CD1c-positive myeloid dendritic cell (primary cell): ENCODE measurements around the gene CLDN18.

Experiments
- DNase-seq: peaks from one replicate; pipeline ENCODE4 v3.0.0-alpha.2; 2016; ENCODE audit errors: extremely low spot score

The CLDN18 gene

GRCh38 chr3:138062626-138063025 lies 52.7 kb downstream of the CLDN18 start:
- no peak for DNase-seq

GRCh38 chr3:138063416-138063815 lies 53.5 kb downstream of the CLDN18 start:
- DNase-seq: no peak

- DNase-seq: no peak
These were observed 56.0 kb downstream of the CLDN18 start for GRCh38 chr3:138065949-138066348.

- DNase-seq: no peak
These were observed 56.4 kb downstream of the CLDN18 start for GRCh38 chr3:138066383-138066782.

- DNase-seq: no peak
These were observed 57.0 kb downstream of the CLDN18 start for GRCh38 chr3:138066972-138067371.

- no peak for DNase-seq
These were observed 58.1 kb downstream of the CLDN18 start for GRCh38 chr3:138068046-138068445.

GRCh38 chr3:138068579-138069174 lies 58.7 kb downstream of the CLDN18 start:
- DNase-seq: peak; percentile 84

GRCh38 chr3:138070006-138070405 lies 60.0 kb downstream of the CLDN18 start:
- no peak for DNase-seq

- DNase-seq: no peak
These were observed 62.8 kb downstream of the CLDN18 start for GRCh38 chr3:138072796-138073195.

GRCh38 chr3:138078096-138078495 lies 68.1 kb downstream of the CLDN18 start:
- no peak for DNase-seq

GRCh38 chr3:138078901-138079344 lies 69.0 kb downstream of the CLDN18 start:
- peak; percentile 38 for DNase-seq

- no peak for DNase-seq
These were observed 69.9 kb downstream of the CLDN18 start for GRCh38 chr3:138079901-138080300.

- no peak for DNase-seq
These were observed 71.6 kb downstream of the CLDN18 start for GRCh38 chr3:138081371-138082084.

GRCh38 chr3:138082085-138082991 lies 72.4 kb downstream of the CLDN18 start:
- no peak for DNase-seq

GRCh38 chr3:138082992-138083386 lies 73.0 kb downstream of the CLDN18 start:
- DNase-seq: no peak
